BE2C (cell line): ENCODE results near the gene GLS.
"Not testable (repeated sequence)": the region's sequence is repeated elsewhere in the genome, so short reads cannot be mapped to it uniquely, and the experiment has no call there.

Source experiments
- DNase-seq: peaks from one replicate; pipeline ENCODE4 v3.0.0-alpha.2; 2020
- H3K27me3 ChIP-seq: fragments of 250-450 bp; sonication (Bioruptor Pico); 2 replicates; pipeline ENCODE4 v1.5.1; 2020; ENCODE audit warnings: mild to moderate bottlenecking
- H3K36me3 ChIP-seq: fragments of 250-450 bp; sonication (Bioruptor Pico); 2 replicates; pipeline ENCODE4 v1.5.1; 2020; ENCODE audit warnings: mild to moderate bottlenecking
- H3K4me1 ChIP-seq: fragments of 250-450 bp; sonication (Bioruptor Pico); 2 replicates; pipeline ENCODE4 v1.5.1; 2020
- H3K4me3 ChIP-seq: 2 replicates; pipeline ENCODE4 v1.5.1; 2011; ENCODE audit warnings: low read depth, low read length
- H3K9me3 ChIP-seq: fragments of 250-450 bp; sonication (Bioruptor Pico); 2 replicates; pipeline ENCODE4 v1.5.1; 2020
- CTCF ChIP-seq: IDR thresholded peaks from 2 replicates; pipeline ENCODE4 v1.5.1; 2012; ENCODE audit warnings: mild to moderate bottlenecking, low read depth, low read length

The GLS gene

GRCh38 chr2:190843890-190844699 lies 36.5 kb upstream of the GLS start:
- Histone ChIP-seq H3K27me3 (no peaks in the 10 kb centered on the region), H3K9me3 (no peaks in the 10 kb centered on the region; the same call in 1 of the 2 replicates), H3K36me3 (no peaks in the 10 kb centered on the region), H3K4me1 (no peaks in the 10 kb centered on the region; the same call in 1 of the 2 replicates), H3K4me3 (no peak overlapping the region)
- no peak for DNase-seq
- no peak for TF ChIP-seq CTCF

- DNase-seq, result no peak
- no peak for TF ChIP-seq CTCF
- H3K9me3 ChIP-seq, result no peaks in the 10 kb centered on the region; the same call in 1 of the 2 replicates
- H3K4me3 ChIP-seq, result no peak overlapping the region
- no peaks in the 10 kb centered on the region for H3K36me3 ChIP-seq
- no peaks in the 10 kb centered on the region for H3K27me3 ChIP-seq
- no peaks in the 10 kb centered on the region; the same call in 1 of the 2 replicates for H3K4me1 ChIP-seq
Measured at GRCh38 chr2:190844700-190845401, 35.8 kb upstream of the GLS start.

- Histone ChIP-seq H3K27me3 (no peaks in the 10 kb centered on the region), H3K4me1 (no peaks in the 10 kb centered on the region), H3K4me3 (no peak overlapping the region), H3K36me3 (no peaks in the 10 kb centered on the region), H3K9me3 (no peaks in the 10 kb centered on the region)
- DNase-seq, result no peak
- TF ChIP-seq CTCF, result no peak
Measured at GRCh38 chr2:190846746-190847145, 33.9 kb upstream of the GLS start.

GRCh38 chr2:190847504-190848081 lies 33.0 kb upstream of the GLS start:
- H3K9me3 ChIP-seq, result no peaks in the 10 kb centered on the region
- no peak for TF ChIP-seq CTCF
- no peaks in the 10 kb centered on the region for H3K4me1 ChIP-seq
- DNase-seq, result no peak
- no peak overlapping the region for H3K4me3 ChIP-seq
- no peaks in the 10 kb centered on the region for H3K27me3 ChIP-seq
- no peaks in the 10 kb centered on the region for H3K36me3 ChIP-seq

GRCh38 chr2:190849774-190850173 lies 30.8 kb upstream of the GLS start:
- no peak overlapping the region for H3K4me3 ChIP-seq
- no peaks in the 10 kb centered on the region for H3K36me3 ChIP-seq
- H3K27me3 ChIP-seq, result no peaks in the 10 kb centered on the region
- no peak for DNase-seq
- no peak for TF ChIP-seq CTCF
- H3K9me3 ChIP-seq, result no peaks in the 10 kb centered on the region
- H3K4me1 ChIP-seq, result no peaks in the 10 kb centered on the region

- not testable (repeated sequence) for H3K36me3 ChIP-seq, H3K4me1 ChIP-seq, H3K4me3 ChIP-seq, H3K9me3 ChIP-seq, DNase-seq, H3K27me3 ChIP-seq
Measured at GRCh38 chr2:190853022-190853421, 27.6 kb upstream of the GLS start.
